HepG2 (cell line): ENCODE results near the gene MINDY2. TPM values are rescaled to one million over a fixed set of nuclear protein-coding genes. Genes with fewer than 3 reads are reported as not detected.

Experiments
- AGO2 ChIP-seq: fragments of 200-400 bp; formaldehyde crosslinking; optimal IDR thresholded peaks from 2 replicates; pipeline ENCODE3; 2017; ENCODE audit warnings: mild to moderate bottlenecking, low read depth, low read length, moderate library complexity
- ASH2L ChIP-seq: fragments of 300-600, 200-600 bp; sonication (generic); IDR thresholded peaks from 2 replicates; pipeline ENCODE4 v1.7.0; 2017; ENCODE audit warnings: low read depth, mild to moderate bottlenecking, moderate library complexity, mixed read lengths, low read length; ENCODE audit not compliant: insufficient read length
- EZH2 ChIP-seq: conservative IDR thresholded peaks from 2 replicates; pipeline ENCODE4 v1.6.1; 2012; ENCODE audit warnings: mild to moderate bottlenecking, low read depth, low read length, moderate library complexity
- GTF3A ChIP-seq: sonication (generic); formaldehyde crosslinking; conservative IDR thresholded peaks from 2 replicates; pipeline ENCODE4 v1.4.0; 2020; ENCODE audit warnings: mild to moderate bottlenecking, missing genetic modification reagents
- HDAC2 ChIP-seq: sonication (generic); formaldehyde crosslinking; IDR thresholded peaks from 2 replicates; pipeline ENCODE4 v1.4.0; 2020; ENCODE audit warnings: missing genetic modification reagents
- MAFK ChIP-seq, 2 experiments: IDR thresholded peaks in 1 of 2; conservative IDR thresholded peaks in 1 of 2; 2 replicates each; pipeline ENCODE4 v1.6.1; 2011; ENCODE audit warnings: improper control_type of control experiment in 2 of 2, low read length in 2 of 2
- NBN ChIP-seq: fragments of 450-650 bp; conservative IDR thresholded peaks from 2 replicates; pipeline ENCODE4 v1.6.1; 2017
- NFKB2 ChIP-seq: sonication (generic); formaldehyde crosslinking; IDR thresholded peaks from 2 replicates; pipeline ENCODE4 v1.4.0; 2020; ENCODE audit warnings: missing genetic modification reagents, borderline replicate concordance
- ZNF235 ChIP-seq: sonication (generic); formaldehyde crosslinking; IDR thresholded peaks from 2 replicates; pipeline ENCODE4 v1.8.1; 2023; ENCODE audit warnings: mild to moderate bottlenecking, missing genetic modification reagents, borderline replicate concordance
- ZNF282 ChIP-seq: fragments of 450-650 bp; IDR thresholded peaks from 2 replicates; pipeline ENCODE4 v1.6.1; 2018; ENCODE audit not compliant: partially characterized antibody
- ZNF33A ChIP-seq: sonication (generic); formaldehyde crosslinking; IDR thresholded peaks from 2 replicates; pipeline ENCODE4 v1.5.1; 2020; ENCODE audit warnings: missing genetic modification reagents, mild to moderate bottlenecking, moderate library complexity, borderline replicate concordance
- ZNF343 ChIP-seq: sonication (generic); formaldehyde crosslinking; IDR thresholded peaks from 2 replicates; pipeline ENCODE4 v1.4.0; 2020; ENCODE audit warnings: mild to moderate bottlenecking, missing genetic modification reagents
- ZNF441 ChIP-seq: sonication (generic); formaldehyde crosslinking; IDR thresholded peaks from 2 replicates; pipeline ENCODE4 v1.7.0; 2021; ENCODE audit warnings: missing genetic modification reagents, borderline replicate concordance
- ZNF761 ChIP-seq: sonication (generic); formaldehyde crosslinking; conservative IDR thresholded peaks from 2 replicates; pipeline ENCODE4 v1.4.0; 2020; ENCODE audit warnings: mild to moderate bottlenecking, missing genetic modification reagents
- polyA plus RNA-seq, 8 experiments: library from polyadenylated mRNA; depleted of rRNA in 3 of 8; stranded (reverse) in 7 of 8; unstranded in 1 of 8; fragments of >200 nt; fragmentation: Illumina TruSeq in 4 of 8; extraction: Trizol in 4 of 8; gene quantifications; 2 replicates each; pipeline versions ENCODE4 v1.2.1 to v1.2.3, GENCODE V29; 2011 to 2016; ENCODE audit warnings: low read depth in 4 of 8, missing spikeins in 1 of 8, mixed read lengths in 1 of 8; ENCODE audit not compliant: insufficient read depth in 1 of 8
- total RNA-seq, 5 experiments: library from RNA; depleted of rRNA; stranded (reverse); fragments of >200 nt; fragmentation: Illumina TruSeq; extraction: Trizol; gene quantifications; 2 replicates each; pipeline ENCODE4 v1.2.3, GENCODE V29; 2016; ENCODE audit warnings: low read depth in 1 of 5
- TF ChIP-seq, protein P1 (sequence below): sonication (generic); formaldehyde crosslinking; conservative IDR thresholded peaks from 2 replicates; pipeline ENCODE4 v1.8.0; 2022; ENCODE audit warnings: mild to moderate bottlenecking, moderate library complexity, missing genetic modification reagents
- TF ChIP-seq, protein P2 (sequence below): IDR thresholded peaks from 2 replicates; pipeline ENCODE4 v1.6.1; 2016; ENCODE audit warnings: missing genetic modification reagents, missing compliant biosample characterization
- TF ChIP-seq, protein P3 (sequence below): IDR thresholded peaks from 2 replicates; pipeline ENCODE4 v1.6.1; 2016; ENCODE audit warnings: mild to moderate bottlenecking, missing biosample characterization, missing genetic modification reagents
- TF ChIP-seq, protein P4 (sequence below): sonication (generic); formaldehyde crosslinking; IDR thresholded peaks from 2 replicates; pipeline ENCODE4 v1.4.0; 2020; ENCODE audit warnings: missing genetic modification reagents
- TF ChIP-seq, protein P5 (sequence below): sonication (generic); formaldehyde crosslinking; IDR thresholded peaks from 2 replicates; pipeline ENCODE4 v1.4.0; 2020; ENCODE audit warnings: missing genetic modification reagents

The MINDY2 gene
- total and polyA plus RNA-seq, 2 of the 13 experiments (the other 11 are each of a cell fraction or from before 2014, with no cell fraction given), result 7.2 to 12.6 TPM

DNA sequence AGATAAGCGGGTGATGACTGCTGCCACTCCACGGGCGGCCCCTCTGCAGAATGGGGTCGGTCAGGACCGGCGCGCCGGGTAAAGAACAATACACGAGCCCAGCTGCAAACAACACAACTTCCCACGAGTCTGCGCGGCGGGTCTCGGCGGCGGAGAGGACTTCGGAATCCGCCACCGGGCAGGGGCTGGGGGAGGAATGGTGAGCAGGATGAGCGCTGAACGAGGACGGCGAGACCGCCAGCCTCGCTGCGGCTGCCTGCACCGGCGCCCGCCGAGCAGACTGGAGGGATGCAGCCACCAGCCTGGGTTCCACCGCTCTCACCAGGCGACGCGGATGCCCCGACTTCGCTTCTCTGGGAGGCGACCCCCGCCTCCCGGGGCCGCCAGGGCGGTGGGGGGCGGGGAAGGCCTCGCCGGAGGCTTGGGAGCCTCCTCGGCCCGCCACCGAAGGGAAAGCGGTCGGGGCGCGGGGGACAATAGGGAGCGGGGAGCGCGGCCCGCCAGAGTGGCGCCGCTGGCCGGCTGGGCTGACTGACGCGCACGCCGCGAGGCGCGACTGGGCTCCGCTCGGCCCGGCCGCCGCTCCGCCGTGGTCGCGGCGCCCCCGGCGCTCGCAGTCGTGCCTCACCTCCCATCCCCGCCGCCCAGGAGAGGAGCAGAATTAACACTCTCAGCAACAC is 22.1 kb upstream of the MINDY2 start (continued):
- TF ChIP-seq, protein P1, sequence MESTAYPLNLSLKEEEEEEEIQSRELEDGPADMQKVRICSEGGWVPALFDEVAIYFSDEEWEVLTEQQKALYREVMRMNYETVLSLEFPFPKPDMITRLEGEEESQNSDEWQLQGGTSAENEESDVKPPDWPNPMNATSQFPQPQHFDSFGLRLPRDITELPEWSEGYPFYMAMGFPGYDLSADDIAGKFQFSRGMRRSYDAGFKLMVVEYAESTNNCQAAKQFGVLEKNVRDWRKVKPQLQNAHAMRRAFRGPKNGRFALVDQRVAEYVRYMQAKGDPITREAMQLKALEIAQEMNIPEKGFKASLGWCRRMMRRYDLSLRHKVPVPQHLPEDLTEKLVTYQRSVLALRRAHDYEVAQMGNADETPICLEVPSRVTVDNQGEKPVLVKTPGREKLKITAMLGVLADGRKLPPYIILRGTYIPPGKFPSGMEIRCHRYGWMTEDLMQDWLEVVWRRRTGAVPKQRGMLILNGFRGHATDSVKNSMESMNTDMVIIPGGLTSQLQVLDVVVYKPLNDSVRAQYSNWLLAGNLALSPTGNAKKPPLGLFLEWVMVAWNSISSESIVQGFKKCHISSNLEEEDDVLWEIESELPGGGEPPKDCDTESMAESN (CRISPR knock-in tag), result no peak
- TF ChIP-seq NBN, result no peak
- TF ChIP-seq, protein P2, sequence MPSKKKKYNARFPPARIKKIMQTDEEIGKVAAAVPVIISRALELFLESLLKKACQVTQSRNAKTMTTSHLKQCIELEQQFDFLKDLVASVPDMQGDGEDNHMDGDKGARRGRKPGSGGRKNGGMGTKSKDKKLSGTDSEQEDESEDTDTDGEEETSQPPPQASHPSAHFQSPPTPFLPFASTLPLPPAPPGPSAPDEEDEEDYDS (CRISPR knock-in tag), result 0 out of 2 replicates have a peak, but pooled peaks have one; percentile 18
- TF ChIP-seq ZNF33A (CRISPR knock-in tag), result no peak
- peak; percentile 45; the same call in 1 of the 2 replicates for TF ChIP-seq ZNF343 (CRISPR knock-in tag)
- TF ChIP-seq GTF3A (CRISPR knock-in tag), result no peak
- TF ChIP-seq HDAC2, result 0 out of 2 replicates have a peak, but pooled peaks have one; percentile 34
- TF ChIP-seq, protein P3, sequence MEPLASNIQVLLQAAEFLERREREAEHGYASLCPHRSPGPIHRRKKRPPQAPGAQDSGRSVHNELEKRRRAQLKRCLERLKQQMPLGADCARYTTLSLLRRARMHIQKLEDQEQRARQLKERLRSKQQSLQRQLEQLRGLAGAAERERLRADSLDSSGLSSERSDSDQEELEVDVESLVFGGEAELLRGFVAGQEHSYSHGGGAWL (CRISPR knock-in tag), result 0 out of 2 replicates have a peak, but pooled peaks have one; percentile 4
- peak; percentile 98 for TF ChIP-seq ZNF441
- TF ChIP-seq AGO2, result peak; percentile 78
- peak; percentile 15 for TF ChIP-seq ASH2L
- TF ChIP-seq ZNF761 (CRISPR knock-in tag), result 0 out of 2 replicates have a peak, but pooled peaks have one; percentile 23
- TF ChIP-seq, protein P4, sequence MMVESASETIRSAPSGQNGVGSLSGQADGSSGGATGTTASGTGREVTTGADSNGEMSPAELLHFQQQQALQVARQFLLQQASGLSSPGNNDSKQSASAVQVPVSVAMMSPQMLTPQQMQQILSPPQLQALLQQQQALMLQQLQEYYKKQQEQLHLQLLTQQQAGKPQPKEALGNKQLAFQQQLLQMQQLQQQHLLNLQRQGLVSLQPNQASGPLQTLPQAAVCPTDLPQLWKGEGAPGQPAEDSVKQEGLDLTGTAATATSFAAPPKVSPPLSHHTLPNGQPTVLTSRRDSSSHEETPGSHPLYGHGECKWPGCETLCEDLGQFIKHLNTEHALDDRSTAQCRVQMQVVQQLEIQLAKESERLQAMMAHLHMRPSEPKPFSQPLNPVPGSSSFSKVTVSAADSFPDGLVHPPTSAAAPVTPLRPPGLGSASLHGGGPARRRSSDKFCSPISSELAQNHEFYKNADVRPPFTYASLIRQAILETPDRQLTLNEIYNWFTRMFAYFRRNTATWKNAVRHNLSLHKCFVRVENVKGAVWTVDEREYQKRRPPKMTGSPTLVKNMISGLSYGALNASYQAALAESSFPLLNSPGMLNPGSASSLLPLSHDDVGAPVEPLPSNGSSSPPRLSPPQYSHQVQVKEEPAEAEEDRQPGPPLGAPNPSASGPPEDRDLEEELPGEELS (CRISPR knock-in tag), result peak; percentile 45
- TF ChIP-seq ZNF235 (CRISPR knock-in tag), result 0 out of 2 replicates have a peak, but pooled peaks have one; percentile 8
- no peak for TF ChIP-seq MAFK (conservative IDR thresholded peaks at IDR 0.05 in 1 of 2, IDR thresholded peaks at IDR 0.05 in 1 of 2; ENCODE audit: low read length in 2 of 2)
- TF ChIP-seq, protein P5, sequence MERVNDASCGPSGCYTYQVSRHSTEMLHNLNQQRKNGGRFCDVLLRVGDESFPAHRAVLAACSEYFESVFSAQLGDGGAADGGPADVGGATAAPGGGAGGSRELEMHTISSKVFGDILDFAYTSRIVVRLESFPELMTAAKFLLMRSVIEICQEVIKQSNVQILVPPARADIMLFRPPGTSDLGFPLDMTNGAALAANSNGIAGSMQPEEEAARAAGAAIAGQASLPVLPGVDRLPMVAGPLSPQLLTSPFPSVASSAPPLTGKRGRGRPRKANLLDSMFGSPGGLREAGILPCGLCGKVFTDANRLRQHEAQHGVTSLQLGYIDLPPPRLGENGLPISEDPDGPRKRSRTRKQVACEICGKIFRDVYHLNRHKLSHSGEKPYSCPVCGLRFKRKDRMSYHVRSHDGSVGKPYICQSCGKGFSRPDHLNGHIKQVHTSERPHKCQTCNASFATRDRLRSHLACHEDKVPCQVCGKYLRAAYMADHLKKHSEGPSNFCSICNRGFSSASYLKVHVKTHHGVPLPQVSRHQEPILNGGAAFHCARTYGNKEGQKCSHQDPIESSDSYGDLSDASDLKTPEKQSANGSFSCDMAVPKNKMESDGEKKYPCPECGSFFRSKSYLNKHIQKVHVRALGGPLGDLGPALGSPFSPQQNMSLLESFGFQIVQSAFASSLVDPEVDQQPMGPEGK (CRISPR knock-in tag), result no peak
- 0 out of 2 replicates have a peak, but pooled peaks have one; percentile 28 for TF ChIP-seq NFKB2 (CRISPR knock-in tag)
- TF ChIP-seq EZH2, result no peak
- TF ChIP-seq ZNF282, result no peak
